Colon (tissue), 2 donors: Measurements from ENCODE around the gene GMPPA.

Source experiments
- FAIRE-seq: peaks from 2 replicates; lab custom pipeline; 2012; peaks lifted over from hg19 to GRCh38; lab: Jason Lieb, UNC
- donor health status: control.
- donor health status: control.

GMPPA gene

GRCh38 chr2:219468410-219469185, 30.1 kb upstream of the GMPPA start:
- no peak for FAIRE-seq

GRCh38 chr2:219469186-219469724, 29.4 kb upstream of the GMPPA start:
- FAIRE-seq = no peak

GRCh38 chr2:219470429-219470828, 28.3 kb upstream of the GMPPA start:
- FAIRE-seq = no peak

- no peak for FAIRE-seq
Observed at GRCh38 chr2:219471476-219472371, 27.0 kb upstream of the GMPPA start.

GRCh38 chr2:219472629-219473187, 26.0 kb upstream of the GMPPA start:
- no peak for FAIRE-seq

GRCh38 chr2:219473511-219473910, 25.2 kb upstream of the GMPPA start:
- FAIRE-seq = no peak

GRCh38 chr2:219474285-219475060, 24.2 kb upstream of the GMPPA start:
- no peak for FAIRE-seq

- FAIRE-seq = no peak
Observed at GRCh38 chr2:219475278-219475677, 23.4 kb upstream of the GMPPA start.

GRCh38 chr2:219475697-219476651, 22.7 kb upstream of the GMPPA start:
- no peak for FAIRE-seq

GRCh38 chr2:219476652-219477151, 22.0 kb upstream of the GMPPA start:
- FAIRE-seq = no peak

GRCh38 chr2:219477179-219477578, 21.5 kb upstream of the GMPPA start:
- FAIRE-seq = no peak

- FAIRE-seq = no peak
Observed at GRCh38 chr2:219477815-219478214, 20.9 kb upstream of the GMPPA start.

GRCh38 chr2:219478916-219479315, 19.8 kb upstream of the GMPPA start:
- FAIRE-seq = no peak

- FAIRE-seq = no peak
Observed at GRCh38 chr2:219480004-219480403, 18.7 kb upstream of the GMPPA start.

GRCh38 chr2:219482674-219483405, 15.9 kb upstream of the GMPPA start:
- FAIRE-seq = no peak

GRCh38 chr2:219483451-219484342, 15.0 kb upstream of the GMPPA start:
- no peak for FAIRE-seq

GRCh38 chr2:219484343-219485200, 14.1 kb upstream of the GMPPA start:
- FAIRE-seq = no peak

- FAIRE-seq = no peak
Observed at GRCh38 chr2:219485201-219485580, 13.5 kb upstream of the GMPPA start.
